ENCODE results near the gene NHSL1. TPM values are rescaled to one million over a fixed set of nuclear protein-coding genes. Genes with fewer than 3 reads are reported as not detected.

NHSL1 gene
- total and polyA plus RNA-seq, 2 donors, result 0.85 to 1.4 TPM

DNA sequence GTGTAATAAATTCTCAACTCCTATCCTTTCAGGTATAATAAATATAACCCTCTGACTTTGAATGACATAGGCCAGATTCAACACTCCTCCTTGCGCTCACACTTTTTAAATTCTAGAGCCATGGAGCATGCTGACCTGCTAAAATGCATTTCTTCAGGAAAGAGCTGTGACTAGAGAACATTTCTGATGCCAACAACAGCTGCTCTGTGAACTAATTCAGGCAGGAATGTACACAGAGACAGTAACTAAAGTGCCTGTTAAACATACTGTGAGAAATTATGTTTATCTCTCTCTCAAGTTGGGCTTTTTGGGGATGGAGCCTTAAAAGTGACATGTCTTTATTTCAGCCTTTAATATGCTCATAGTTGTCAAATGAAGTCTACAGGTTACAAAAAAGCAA, 8.3 kb downstream of the NHSL1 start:
- DNase-seq (ENCODE audit: low read depth in 6 of 9, low spot score in 9 of 9), result no peak
- no peak overlapping the region for H3K27ac ChIP-seq (ENCODE audit: low read depth in 1 of 2, low read length in 1 of 2)
- no peaks in the 10 kb centered on the region for H3K4me1 ChIP-seq (ENCODE audit: control insufficient read depth in 2 of 2, insufficient read depth in 2 of 2, low read length in 2 of 2)
- H3K4me3 ChIP-seq (ENCODE audit: low read length in 2 of 2), result no peak overlapping the region
- no peaks in the 10 kb centered on the region for H3K36me3 ChIP-seq (ENCODE audit: control insufficient read depth in 2 of 2, insufficient read depth in 2 of 2, low read length in 1 of 2)
- no peaks in the 10 kb centered on the region for H3K27me3 ChIP-seq (ENCODE audit: control insufficient read depth in 2 of 2, insufficient read depth in 1 of 2, low read length in 1 of 2)
- H3K9me3 ChIP-seq (ENCODE audit: control insufficient read depth in 2 of 2, insufficient read depth in 1 of 2, low read length in 1 of 2), result no peaks in the 10 kb centered on the region
- WGBS, result 97% methylated on average over 1 of the region's 1 CpG

DNA sequence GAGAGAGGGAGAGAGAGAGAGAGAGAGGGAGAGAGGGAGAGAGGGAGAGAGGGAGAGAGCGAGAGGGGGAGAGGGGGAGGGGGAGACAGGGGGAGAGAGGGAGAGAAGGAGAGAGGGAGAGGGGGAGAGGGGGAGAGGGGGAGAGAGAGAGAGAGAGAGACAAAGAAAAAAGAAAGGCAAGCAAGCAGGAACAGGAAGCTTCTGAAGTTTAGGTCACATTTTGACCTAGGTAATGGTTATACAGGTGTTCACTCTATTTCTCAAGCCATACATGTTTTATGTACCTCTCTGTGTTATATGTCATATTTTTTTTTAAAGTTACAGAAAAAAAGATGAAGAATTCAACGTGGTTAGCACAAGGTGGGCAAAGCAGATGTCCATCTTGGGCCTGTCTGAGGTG, 9.4 kb downstream of the NHSL1 start:
- 98% methylated on average over 2 of the region's 2 CpGs for WGBS
- no peaks in the 10 kb centered on the region for H3K36me3 ChIP-seq (ENCODE audit: control insufficient read depth in 2 of 2, insufficient read depth in 2 of 2, low read length in 1 of 2)
- H3K9me3 ChIP-seq (ENCODE audit: control insufficient read depth in 2 of 2, insufficient read depth in 1 of 2, low read length in 1 of 2), result no peaks in the 10 kb centered on the region
- no peak for DNase-seq (ENCODE audit: low read depth in 6 of 9, low spot score in 9 of 9)
- no peaks in the 10 kb centered on the region for H3K4me1 ChIP-seq (ENCODE audit: control insufficient read depth in 2 of 2, insufficient read depth in 2 of 2, low read length in 2 of 2)
- no peak overlapping the region for H3K27ac ChIP-seq (ENCODE audit: low read depth in 1 of 2, low read length in 1 of 2)
- H3K27me3 ChIP-seq (ENCODE audit: control insufficient read depth in 2 of 2, insufficient read depth in 1 of 2, low read length in 1 of 2), result no peaks in the 10 kb centered on the region
- no peak overlapping the region for H3K4me3 ChIP-seq (ENCODE audit: low read length in 2 of 2)

DNA sequence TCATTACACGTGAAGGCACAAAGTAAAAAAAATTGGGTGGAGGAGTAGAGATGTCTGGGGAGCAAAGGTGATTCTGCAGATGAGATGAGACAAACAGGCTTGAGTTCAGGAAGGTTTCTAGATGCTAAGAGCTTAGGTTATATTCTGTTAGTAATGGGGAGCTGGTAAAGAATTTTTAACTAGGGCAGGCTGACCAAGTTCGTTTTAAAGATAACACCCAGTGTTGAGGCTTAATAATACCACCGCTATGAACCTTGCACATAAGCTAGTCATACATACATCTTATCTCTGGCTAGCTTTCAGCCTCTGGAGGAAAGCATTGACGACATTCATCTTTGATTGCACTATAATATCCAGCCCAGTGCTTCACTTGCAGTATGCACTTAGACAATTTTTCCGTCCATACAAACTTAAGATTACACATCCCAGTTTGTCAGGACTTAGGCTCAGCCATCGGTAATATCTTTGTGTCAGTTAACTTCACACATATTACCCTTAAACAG, 12.1 kb downstream of the NHSL1 start:
- no peaks in the 10 kb centered on the region for H3K27me3 ChIP-seq (ENCODE audit: control insufficient read depth in 2 of 2, insufficient read depth in 1 of 2, low read length in 1 of 2)
- no peak overlapping the region for H3K4me3 ChIP-seq (ENCODE audit: low read length in 2 of 2)
- DNase-seq (ENCODE audit: low read depth in 6 of 9, low spot score in 9 of 9), result no peak
- no peaks in the 10 kb centered on the region for H3K9me3 ChIP-seq (ENCODE audit: control insufficient read depth in 2 of 2, insufficient read depth in 1 of 2, low read length in 1 of 2)
- no peaks in the 10 kb centered on the region for H3K4me1 ChIP-seq (ENCODE audit: control insufficient read depth in 2 of 2, insufficient read depth in 2 of 2, low read length in 2 of 2)
- 96% methylated on average over 6 of the region's 6 CpGs for WGBS
- H3K27ac ChIP-seq (ENCODE audit: low read depth in 1 of 2, low read length in 1 of 2), result no peak overlapping the region
- H3K36me3 ChIP-seq (ENCODE audit: control insufficient read depth in 2 of 2, insufficient read depth in 2 of 2, low read length in 1 of 2), result no peaks in the 10 kb centered on the region

DNA sequence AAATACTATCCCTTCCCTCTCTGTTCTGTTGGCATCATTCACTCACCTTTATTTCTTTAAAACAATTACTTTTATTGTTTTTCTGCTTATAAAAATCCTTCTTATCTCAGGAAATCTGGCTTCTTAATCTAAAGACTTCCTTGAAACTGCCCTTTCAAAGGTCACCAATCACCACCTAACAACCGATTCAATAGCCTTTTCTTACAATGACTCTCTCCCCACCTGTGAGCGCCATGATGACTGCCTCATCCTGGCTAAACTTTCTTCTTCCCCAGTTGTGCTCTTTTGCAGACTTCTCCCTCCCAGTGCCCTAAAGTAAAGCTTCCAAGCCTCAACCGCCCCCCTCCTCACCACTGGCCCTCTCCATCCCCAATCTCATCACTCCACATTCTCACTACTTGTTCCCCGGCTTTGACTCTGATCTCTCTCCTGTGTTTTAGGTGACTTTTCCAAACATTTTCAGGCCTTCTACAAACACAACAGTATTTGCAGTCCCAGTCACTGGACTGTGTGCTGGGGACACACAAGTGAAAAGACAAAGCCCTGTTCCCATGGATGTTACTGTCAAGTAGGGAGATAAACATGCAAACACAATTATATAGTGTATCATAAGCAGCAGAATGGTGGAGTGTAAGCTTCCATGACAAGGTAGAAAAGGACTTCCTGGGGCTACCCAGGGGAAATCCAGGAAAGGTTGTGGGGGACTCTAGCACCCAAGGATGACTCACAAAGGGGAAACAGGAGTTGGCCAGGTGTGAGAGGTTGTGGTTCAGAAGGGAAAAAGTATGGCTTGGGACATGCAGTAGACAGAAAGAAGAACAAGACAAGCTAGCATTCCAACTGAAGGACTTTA, 12.8 kb downstream of the NHSL1 start:
- Histone ChIP-seq H3K9me3 (ENCODE audit: control insufficient read depth in 2 of 2, insufficient read depth in 1 of 2, low read length in 1 of 2) (no peaks in the 10 kb centered on the region), H3K27me3 (ENCODE audit: control insufficient read depth in 2 of 2, insufficient read depth in 1 of 2, low read length in 1 of 2) (no peaks in the 10 kb centered on the region), H3K4me1 (ENCODE audit: control insufficient read depth in 2 of 2, insufficient read depth in 2 of 2, low read length in 2 of 2) (no peaks in the 10 kb centered on the region), H3K4me3 (ENCODE audit: low read length in 2 of 2) (no peak overlapping the region), H3K36me3 (ENCODE audit: control insufficient read depth in 2 of 2, insufficient read depth in 2 of 2, low read length in 1 of 2) (no peaks in the 10 kb centered on the region), H3K27ac (ENCODE audit: low read depth in 1 of 2, low read length in 1 of 2) (no peak overlapping the region)
- WGBS, result 96% methylated on average over 4 of the region's 4 CpGs
- DNase-seq (ENCODE audit: low read depth in 6 of 9, low spot score in 9 of 9), result no peak

DNA sequence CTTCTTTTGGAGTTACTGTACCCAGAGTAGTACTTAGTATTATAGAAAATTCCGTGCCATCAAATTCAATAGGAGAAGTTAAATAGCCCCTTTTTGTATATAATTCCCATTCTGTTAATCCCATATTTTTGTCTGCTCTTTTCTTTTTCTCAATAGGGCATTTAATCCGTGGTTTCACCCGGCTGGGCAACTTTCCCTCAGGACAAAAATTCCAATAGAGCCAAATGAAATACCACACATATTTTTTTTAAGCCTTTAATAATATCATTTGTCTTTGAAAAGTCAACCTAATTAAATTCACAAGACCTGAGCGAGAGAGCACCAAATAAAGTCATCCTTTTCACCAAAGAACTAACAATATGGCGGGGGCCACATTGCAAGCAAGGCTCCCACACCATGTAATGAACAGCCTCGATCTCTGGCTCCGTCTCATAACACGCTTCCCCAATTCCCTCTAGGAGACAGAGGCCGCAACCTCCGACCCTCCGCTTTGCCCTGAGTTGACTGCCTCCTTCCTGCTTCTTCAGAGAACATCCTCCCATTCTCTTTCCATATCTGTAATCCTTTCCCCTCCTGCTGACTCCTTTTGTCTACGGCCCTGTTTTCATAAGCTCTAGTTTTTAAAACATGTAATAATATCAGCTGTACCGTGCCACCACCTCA, 13.6 kb downstream of the NHSL1 start:
- H3K9me3 ChIP-seq (ENCODE audit: control insufficient read depth in 2 of 2, insufficient read depth in 1 of 2, low read length in 1 of 2), result no peaks in the 10 kb centered on the region

DNA sequence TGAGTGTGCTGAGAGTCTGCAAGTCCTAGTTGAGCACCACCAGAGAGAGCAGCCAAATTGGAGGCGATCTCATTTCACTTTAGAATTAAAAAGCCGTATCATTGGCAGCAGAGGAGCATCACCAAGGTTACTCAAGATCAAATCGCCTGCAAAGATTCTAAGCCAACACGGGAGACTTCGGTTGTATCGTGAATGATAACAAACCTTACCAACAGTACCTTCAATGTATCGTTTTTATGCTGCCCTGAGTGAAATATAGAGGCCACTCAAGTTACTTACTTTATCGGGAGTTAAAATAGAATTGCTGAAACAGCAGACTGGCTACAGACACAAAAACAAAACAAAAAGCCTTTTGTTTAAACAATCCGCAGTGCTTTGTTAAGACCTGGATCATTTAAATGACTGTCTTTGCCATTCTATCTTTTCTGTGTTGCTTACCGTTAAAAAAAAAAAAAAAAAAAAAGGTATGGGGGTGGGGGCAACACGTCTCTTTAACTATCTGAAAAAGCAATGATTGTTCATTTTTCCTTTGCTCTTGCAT, 14.2 kb downstream of the NHSL1 start:
- H3K9me3 ChIP-seq (ENCODE audit: control insufficient read depth in 2 of 2, insufficient read depth in 1 of 2, low read length in 1 of 2), result no peaks in the 10 kb centered on the region
- no peak overlapping the region for H3K27ac ChIP-seq (ENCODE audit: low read depth in 1 of 2, low read length in 1 of 2)
- no peaks in the 10 kb centered on the region for H3K4me1 ChIP-seq (ENCODE audit: control insufficient read depth in 2 of 2, insufficient read depth in 2 of 2, low read length in 2 of 2)
- H3K4me3 ChIP-seq (ENCODE audit: low read length in 2 of 2), result no peak overlapping the region
- no peaks in the 10 kb centered on the region for H3K36me3 ChIP-seq (ENCODE audit: control insufficient read depth in 2 of 2, insufficient read depth in 2 of 2, low read length in 1 of 2)
- 92% methylated on average over 11 of the region's 11 CpGs for WGBS
- H3K27me3 ChIP-seq (ENCODE audit: control insufficient read depth in 2 of 2, insufficient read depth in 1 of 2, low read length in 1 of 2), result no peaks in the 10 kb centered on the region
- no peak for DNase-seq (ENCODE audit: low read depth in 6 of 9, low spot score in 9 of 9)

More for the DNA sequence above, 13.6 kb downstream of the NHSL1 start:
- Histone ChIP-seq H3K4me3 (ENCODE audit: low read length in 2 of 2) (no peak overlapping the region), H3K27me3 (ENCODE audit: control insufficient read depth in 2 of 2, insufficient read depth in 1 of 2, low read length in 1 of 2) (no peaks in the 10 kb centered on the region), H3K36me3 (ENCODE audit: control insufficient read depth in 2 of 2, insufficient read depth in 2 of 2, low read length in 1 of 2) (no peaks in the 10 kb centered on the region), H3K27ac (ENCODE audit: low read depth in 1 of 2, low read length in 1 of 2) (no peak overlapping the region), H3K4me1 (ENCODE audit: control insufficient read depth in 2 of 2, insufficient read depth in 2 of 2, low read length in 2 of 2) (no peaks in the 10 kb centered on the region)
- no peak for DNase-seq (ENCODE audit: low read depth in 6 of 9, low spot score in 9 of 9)
- 97% methylated on average over 13 of the region's 13 CpGs for WGBS

DNA sequence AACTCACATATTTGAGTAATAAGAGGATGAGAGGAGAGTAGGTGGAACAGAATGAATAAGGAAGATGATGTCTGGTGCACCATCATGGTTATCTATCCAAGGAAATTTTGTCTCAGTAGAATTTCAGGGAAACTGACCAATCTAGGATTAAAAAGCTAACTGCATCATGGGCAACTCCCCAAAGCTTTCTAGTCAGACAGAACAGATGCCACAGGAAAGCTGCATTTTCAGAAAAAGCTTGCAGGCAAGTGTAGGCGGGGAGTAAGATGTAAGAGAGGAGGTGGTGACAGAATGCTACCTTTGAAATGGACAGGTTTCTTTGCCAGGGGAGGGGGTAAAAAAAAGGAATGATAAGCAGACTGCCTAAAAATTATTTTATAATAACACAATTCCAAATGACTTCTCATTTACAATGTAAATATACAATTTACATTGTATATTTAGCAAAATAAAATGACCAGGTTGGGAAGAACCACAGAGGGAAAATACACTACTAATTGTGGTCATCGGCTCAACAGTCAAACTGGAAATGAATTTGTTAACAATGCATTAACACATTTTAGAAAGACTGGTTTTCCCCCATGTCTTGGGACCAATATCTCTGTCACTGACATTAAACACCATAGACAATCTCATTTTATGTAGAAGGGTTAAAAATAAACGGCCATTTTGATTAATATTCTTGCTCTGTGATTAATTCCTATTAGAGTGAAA, 15.1 kb downstream of the NHSL1 start:
- WGBS, result 96% methylated on average over 3 of the region's 3 CpGs
- no peak for DNase-seq (ENCODE audit: low read depth in 6 of 9, low spot score in 9 of 9)
- H3K27me3 ChIP-seq (ENCODE audit: control insufficient read depth in 2 of 2, insufficient read depth in 1 of 2, low read length in 1 of 2), result no peaks in the 10 kb centered on the region

DNA sequence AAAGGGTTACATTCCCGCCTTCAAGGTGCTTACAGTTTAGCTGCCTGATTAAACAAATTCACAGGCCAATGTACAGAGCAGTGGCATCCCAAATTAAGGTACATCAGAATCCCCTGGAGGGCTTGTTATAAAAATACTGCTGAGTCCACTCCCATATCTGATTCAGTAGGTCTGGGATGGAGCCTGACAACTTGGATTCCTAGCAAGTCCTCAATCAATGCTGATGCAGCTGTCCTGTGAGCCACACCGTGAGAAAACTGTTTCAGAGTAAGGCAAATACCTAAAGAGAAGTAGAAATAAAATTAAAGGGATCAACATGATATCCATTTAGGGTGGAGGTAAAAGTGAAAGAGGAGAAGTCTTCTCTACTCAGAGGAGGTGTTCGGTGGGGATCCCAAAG, 16.5 kb downstream of the NHSL1 start:
- H3K9me3 ChIP-seq (ENCODE audit: control insufficient read depth in 2 of 2, insufficient read depth in 1 of 2, low read length in 1 of 2), result no peaks in the 10 kb centered on the region
- no peaks in the 10 kb centered on the region for H3K27me3 ChIP-seq (ENCODE audit: control insufficient read depth in 2 of 2, insufficient read depth in 1 of 2, low read length in 1 of 2)
- DNase-seq (ENCODE audit: low read depth in 6 of 9, low spot score in 9 of 9), result no peak
- no peak overlapping the region for H3K27ac ChIP-seq (ENCODE audit: low read depth in 1 of 2, low read length in 1 of 2)
- H3K36me3 ChIP-seq (ENCODE audit: control insufficient read depth in 2 of 2, insufficient read depth in 2 of 2, low read length in 1 of 2), result no peaks in the 10 kb centered on the region
- 95% methylated on average over 3 of the region's 3 CpGs for WGBS
- no peaks in the 10 kb centered on the region for H3K4me1 ChIP-seq (ENCODE audit: control insufficient read depth in 2 of 2, insufficient read depth in 2 of 2, low read length in 2 of 2)
- no peak overlapping the region for H3K4me3 ChIP-seq (ENCODE audit: low read length in 2 of 2)

More for the DNA sequence above, 15.1 kb downstream of the NHSL1 start:
- Histone ChIP-seq H3K4me3 (ENCODE audit: low read length in 2 of 2) (no peak overlapping the region), H3K9me3 (ENCODE audit: control insufficient read depth in 2 of 2, insufficient read depth in 1 of 2, low read length in 1 of 2) (no peaks in the 10 kb centered on the region), H3K27ac (ENCODE audit: low read depth in 1 of 2, low read length in 1 of 2) (no peak overlapping the region), H3K36me3 (ENCODE audit: control insufficient read depth in 2 of 2, insufficient read depth in 2 of 2, low read length in 1 of 2) (no peaks in the 10 kb centered on the region), H3K4me1 (ENCODE audit: control insufficient read depth in 2 of 2, insufficient read depth in 2 of 2, low read length in 2 of 2) (no peaks in the 10 kb centered on the region)
